ENCODE measurements around the gene KRTAP4-7.
"Not testable (repeated sequence)": the region's sequence is repeated elsewhere in the genome, so short reads cannot be mapped to it uniquely, and the experiment has no call there.

Gene KRTAP4-7

DNA sequence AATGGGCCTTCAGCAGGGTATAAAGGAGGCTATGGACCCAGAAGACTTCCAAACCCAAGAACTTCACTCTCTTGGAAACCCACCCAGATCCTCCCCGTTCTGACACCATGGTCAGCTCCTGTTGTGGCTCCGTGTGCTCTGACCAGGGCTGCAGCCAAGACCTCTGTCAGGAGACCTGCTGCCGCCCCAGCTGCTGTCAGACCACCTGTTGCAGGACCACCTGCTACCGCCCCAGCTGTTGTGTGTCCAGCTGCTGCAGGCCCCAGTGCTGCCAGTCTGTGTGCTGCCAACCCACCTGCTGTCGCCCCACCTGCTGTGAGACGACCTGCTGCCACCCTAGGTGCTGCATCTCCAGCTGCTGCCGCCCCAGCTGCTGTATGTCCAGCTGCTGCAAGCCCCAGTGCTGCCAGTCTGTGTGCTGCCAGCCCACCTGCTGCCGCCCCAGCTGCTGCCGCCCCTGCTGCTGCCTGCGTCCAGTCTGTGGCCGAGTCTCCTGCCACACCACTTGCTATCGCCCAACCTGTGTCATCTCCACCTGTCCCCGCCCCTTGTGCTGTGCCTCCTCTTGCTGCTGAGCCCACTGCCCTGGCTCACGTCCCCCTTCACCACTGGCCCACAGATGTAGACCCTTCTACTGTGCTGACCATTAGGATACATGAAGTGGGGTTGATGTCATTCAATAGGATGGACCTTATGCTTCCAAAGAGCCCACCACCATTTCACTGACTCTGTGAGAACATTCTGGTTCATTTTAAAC lies at the start of gene KRTAP4-7:
Gene KRTAP4-7 (plus strand): TSS at position 51 of the 757 bp plus-strand sequence. CDS start 57 bp downstream, at position 108.
- not testable (repeated sequence) for H3K4me3 ChIP-seq (ENCODE audit: low read depth, low read length); H3K27me3 ChIP-seq (ENCODE audit: control insufficient read depth, insufficient read depth, low read length); H3K36me3 ChIP-seq (ENCODE audit: control insufficient read depth, insufficient read depth, low read length); H3K9me3 ChIP-seq (ENCODE audit: control insufficient read depth, insufficient read depth, low read length); H3K9ac ChIP-seq (ENCODE audit: low read depth, low read length); H3K4me1 ChIP-seq (ENCODE audit: control insufficient read depth, insufficient read depth, low read length)

DNA sequence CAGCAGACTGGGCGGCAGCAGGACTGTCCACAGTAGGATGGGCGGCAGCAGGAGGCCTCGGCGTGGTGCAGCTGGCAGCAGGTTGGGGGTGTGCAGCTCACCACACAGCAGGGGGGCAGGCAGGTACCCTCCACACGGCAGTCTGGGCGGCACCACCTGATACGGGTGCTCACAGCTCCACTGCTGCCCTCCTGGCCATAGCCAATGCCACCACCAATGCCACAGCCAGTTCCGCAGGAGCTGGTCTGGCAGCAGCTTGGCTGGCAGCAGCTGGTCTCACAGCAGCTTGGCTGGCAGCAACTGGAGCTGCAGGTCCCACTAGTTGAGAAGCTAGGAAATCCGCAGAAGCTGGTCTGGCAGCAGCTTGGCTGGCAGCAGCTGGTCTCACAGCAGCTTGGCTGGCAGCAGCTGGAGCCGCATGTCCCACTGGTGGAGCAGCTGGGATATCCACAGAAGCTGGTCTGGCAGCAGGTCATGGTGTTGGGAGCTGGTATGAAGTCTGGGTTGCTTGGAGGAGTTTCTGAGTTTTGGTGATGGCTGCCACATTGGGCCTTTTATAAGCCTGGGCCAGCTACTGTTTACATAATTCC lies 49.5 kb upstream of the KRTAP4-7 start, which contains the start of gene KRTAP1-3:
Gene KRTAP1-3 (minus strand): TSS at position 529 of the 590 bp plus-strand sequence. CDS start 53 bp downstream, at position 476.
- H3K9me3 ChIP-seq (ENCODE audit: control insufficient read depth, insufficient read depth, low read length); H3K4me3 ChIP-seq (ENCODE audit: low read depth, low read length); H3K36me3 ChIP-seq (ENCODE audit: control insufficient read depth, insufficient read depth, low read length); H3K27me3 ChIP-seq (ENCODE audit: control insufficient read depth, insufficient read depth, low read length); H3K9ac ChIP-seq (ENCODE audit: low read depth, low read length): not testable (repeated sequence)
- peaks cover 10% of the 10 kb centered on the region for H3K4me1 ChIP-seq (ENCODE audit: control insufficient read depth, insufficient read depth, low read length)

DNA sequence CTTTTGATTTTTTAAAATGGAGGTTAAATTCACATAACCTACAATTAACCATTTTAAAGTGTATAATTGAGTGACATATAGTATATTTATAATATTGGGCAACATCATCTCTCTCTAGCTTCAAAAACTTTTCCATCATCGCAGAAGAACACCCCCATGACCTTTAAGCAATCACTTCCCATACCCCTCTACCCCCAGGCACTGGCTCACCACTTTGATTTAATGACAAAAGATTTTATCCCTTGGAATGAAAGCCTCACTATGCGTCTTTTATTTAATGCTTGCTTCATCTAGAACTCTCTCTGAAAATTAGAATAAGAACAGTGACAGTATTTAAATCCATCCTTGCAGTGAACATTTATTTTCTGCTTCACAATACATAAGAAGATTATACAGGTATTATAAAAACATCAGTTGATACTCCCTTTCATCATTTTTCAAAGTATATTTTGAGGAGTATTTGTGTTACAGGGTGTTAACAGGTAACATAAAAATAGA lies 46.0 kb upstream of the KRTAP4-7 start:
- Histone ChIP-seq H3K27me3 (ENCODE audit: control insufficient read depth, insufficient read depth, low read length) (no peaks in the 10 kb centered on the region), H3K36me3 (ENCODE audit: control insufficient read depth, insufficient read depth, low read length) (no peaks in the 10 kb centered on the region), H3K4me3 (ENCODE audit: low read depth, low read length) (no peak overlapping the region), H3K4me1 (ENCODE audit: control insufficient read depth, insufficient read depth, low read length) (peaks cover 11% of the 10 kb centered on the region), H3K9ac (ENCODE audit: low read depth, low read length) (no peak overlapping the region), H3K9me3 (ENCODE audit: control insufficient read depth, insufficient read depth, low read length) (no peaks in the 10 kb centered on the region)

DNA sequence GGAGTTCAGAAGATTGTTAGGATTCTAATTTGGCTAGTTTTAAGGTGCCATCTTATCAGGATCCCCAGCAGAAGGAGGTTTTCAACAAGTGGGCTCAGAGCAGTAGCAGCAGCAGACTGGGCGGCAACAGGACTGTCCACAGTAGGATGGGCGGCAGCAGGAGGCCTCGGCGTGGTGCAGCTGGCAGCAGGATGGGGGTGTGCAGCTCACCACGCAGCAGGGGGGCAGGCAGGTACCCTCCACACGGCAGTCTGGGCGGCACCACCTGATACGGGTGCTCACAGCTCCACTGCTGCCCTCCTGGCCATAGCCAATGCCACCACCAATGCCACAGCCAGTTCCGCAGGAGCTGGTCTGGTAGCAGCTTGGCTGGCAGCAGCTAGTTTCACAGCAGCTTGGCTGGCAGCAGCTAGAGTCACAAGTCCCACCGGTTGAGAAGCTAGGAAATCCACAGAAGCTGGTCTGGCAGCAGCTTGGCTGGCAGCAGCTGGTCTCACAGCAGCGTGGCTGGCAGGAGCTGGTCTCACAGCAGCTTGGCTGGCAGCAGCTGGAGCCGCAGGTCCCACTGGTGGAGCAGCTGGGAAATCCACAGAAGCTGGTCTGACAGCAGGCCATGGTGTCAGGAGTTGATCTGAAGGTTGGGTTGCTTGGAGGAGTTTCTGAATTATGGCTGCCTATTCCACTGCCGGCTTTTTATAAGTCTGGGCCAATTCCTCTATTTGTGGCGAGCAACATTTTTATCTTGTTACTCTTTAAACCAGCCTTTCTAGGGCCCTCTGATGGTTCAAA lies 43.0 kb upstream of the KRTAP4-7 start, which contains the start of gene KRTAP1-1:
Gene KRTAP1-1 (minus strand): TSS at position 668 of the 789 bp plus-strand sequence. CDS start 53 bp downstream, at position 615.
- H3K4me1 ChIP-seq (ENCODE audit: control insufficient read depth, insufficient read depth, low read length) = peaks cover 11% of the 10 kb centered on the region
- H3K36me3 ChIP-seq (ENCODE audit: control insufficient read depth, insufficient read depth, low read length); H3K4me3 ChIP-seq (ENCODE audit: low read depth, low read length); H3K27me3 ChIP-seq (ENCODE audit: control insufficient read depth, insufficient read depth, low read length); H3K9ac ChIP-seq (ENCODE audit: low read depth, low read length); H3K9me3 ChIP-seq (ENCODE audit: control insufficient read depth, insufficient read depth, low read length): not testable (repeated sequence)

DNA sequence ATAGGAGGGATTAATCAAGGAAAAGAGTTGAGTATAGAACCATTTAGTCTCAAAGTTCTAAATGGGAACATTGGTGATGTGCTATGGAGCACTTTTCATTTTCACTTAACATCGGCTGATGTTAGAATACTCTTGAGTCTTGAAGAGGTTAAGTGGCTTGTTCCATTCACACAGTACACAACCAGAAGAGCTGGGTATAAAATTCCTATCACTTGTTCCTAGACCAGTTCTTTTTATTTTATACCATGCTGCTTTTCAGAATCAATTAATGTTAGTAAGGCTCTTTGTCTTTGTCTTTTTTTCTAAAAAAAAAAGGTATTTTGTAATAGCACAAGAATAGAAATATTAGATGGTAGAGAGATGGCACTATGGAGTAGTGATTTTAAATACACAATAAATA lies 41.0 kb upstream of the KRTAP4-7 start:
- Histone ChIP-seq H3K9me3 (ENCODE audit: control insufficient read depth, insufficient read depth, low read length) (no peaks in the 10 kb centered on the region), H3K9ac (ENCODE audit: low read depth, low read length) (no peak overlapping the region), H3K36me3 (ENCODE audit: control insufficient read depth, insufficient read depth, low read length) (no peaks in the 10 kb centered on the region), H3K4me1 (ENCODE audit: control insufficient read depth, insufficient read depth, low read length) (peaks cover 11% of the 10 kb centered on the region), H3K4me3 (ENCODE audit: low read depth, low read length) (no peak overlapping the region), H3K27me3 (ENCODE audit: control insufficient read depth, insufficient read depth, low read length) (no peaks in the 10 kb centered on the region)

DNA sequence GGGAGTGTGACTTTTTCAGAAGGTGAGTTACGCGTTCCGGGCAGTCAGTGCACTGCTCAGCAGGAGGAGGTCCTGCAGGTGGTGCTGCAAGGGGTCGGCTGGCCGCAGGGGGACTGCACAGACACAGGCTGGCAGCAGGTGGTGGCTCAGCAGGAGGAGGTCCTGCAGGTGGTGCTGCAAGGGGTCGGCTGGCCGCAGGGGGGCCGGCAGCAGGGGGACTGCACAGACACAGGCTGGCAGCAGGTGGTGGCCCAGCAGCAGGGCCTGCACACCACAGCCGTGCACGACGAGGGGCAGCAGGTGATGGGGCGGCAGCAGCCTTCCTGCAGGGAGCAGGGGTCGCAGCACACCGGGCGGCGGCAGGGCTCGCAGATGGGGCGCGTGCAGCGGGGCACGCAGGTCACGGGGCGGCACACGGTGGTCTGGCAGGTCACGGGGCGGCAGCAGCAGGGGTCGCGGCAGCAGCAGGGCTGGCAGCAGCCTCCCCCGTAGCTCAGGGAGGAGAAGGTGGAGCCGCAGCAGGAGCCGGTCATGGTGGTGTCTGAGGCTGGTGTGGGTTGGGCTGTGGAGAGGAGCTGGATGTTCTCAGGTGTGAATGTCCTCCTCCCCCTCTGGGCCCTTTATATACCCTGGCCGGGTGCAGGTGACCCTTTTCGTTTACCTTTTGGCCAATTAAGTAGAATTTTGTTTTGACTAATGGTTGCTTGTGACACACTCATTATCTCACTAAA lies 37.0 kb upstream of the KRTAP4-7 start, which contains the start of gene KRTAP2-1:
Gene KRTAP2-1 (minus strand): TSS at position 582 of the 731 bp plus-strand sequence. CDS start 49 bp downstream, at position 533.
- H3K9me3 ChIP-seq (ENCODE audit: control insufficient read depth, insufficient read depth, low read length); H3K4me1 ChIP-seq (ENCODE audit: control insufficient read depth, insufficient read depth, low read length); H3K27me3 ChIP-seq (ENCODE audit: control insufficient read depth, insufficient read depth, low read length); H3K9ac ChIP-seq (ENCODE audit: low read depth, low read length); H3K36me3 ChIP-seq (ENCODE audit: control insufficient read depth, insufficient read depth, low read length); H3K4me3 ChIP-seq (ENCODE audit: low read depth, low read length): not testable (repeated sequence)

DNA sequence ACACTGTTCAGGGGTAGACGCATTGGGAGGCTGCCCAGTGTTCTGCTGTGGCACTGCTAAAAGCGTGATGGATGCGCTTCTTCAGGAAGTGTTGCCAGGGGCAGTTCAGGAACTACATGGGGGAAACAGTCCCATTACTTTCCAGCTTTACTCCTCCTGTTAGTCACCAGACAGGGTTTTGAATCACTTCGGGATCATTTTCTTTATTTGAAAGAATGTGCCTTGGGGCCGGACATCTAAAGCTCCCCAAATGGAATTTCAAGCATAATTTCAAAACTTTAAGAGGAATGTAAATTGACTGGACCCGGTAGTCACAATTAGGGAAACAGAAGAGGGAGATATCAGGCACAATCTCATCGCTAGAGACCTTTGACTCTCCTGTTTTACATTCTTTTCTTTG lies 35.5 kb upstream of the KRTAP4-7 start:
- Histone ChIP-seq H3K9ac (ENCODE audit: low read depth, low read length) (no peak overlapping the region), H3K4me3 (ENCODE audit: low read depth, low read length) (no peak overlapping the region)

DNA sequence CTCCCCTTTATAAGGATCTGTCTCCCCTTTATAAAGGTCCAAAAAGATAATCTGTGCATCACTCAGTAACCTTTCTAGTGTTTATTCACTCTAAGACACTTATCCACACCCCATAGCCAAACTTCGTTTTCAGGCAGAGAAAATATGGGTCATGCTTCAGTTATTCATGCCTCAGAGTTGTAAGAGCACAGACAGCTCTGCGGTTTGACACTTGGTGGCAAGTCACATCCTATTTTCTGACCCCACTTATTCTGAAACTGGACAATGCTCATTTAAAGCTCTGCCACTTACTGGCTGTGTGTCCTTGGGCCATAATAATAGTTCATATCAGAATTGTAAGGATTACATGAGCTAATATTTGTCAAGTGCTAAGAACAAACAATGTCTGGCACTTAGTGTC lies 34.8 kb upstream of the KRTAP4-7 start:
- Histone ChIP-seq H3K36me3 (ENCODE audit: control insufficient read depth, insufficient read depth, low read length) (no peaks in the 10 kb centered on the region), H3K9ac (ENCODE audit: low read depth, low read length) (no peak overlapping the region), H3K4me1 (ENCODE audit: control insufficient read depth, insufficient read depth, low read length) (no peaks in the 10 kb centered on the region), H3K9me3 (ENCODE audit: control insufficient read depth, insufficient read depth, low read length) (no peaks in the 10 kb centered on the region), H3K27me3 (ENCODE audit: control insufficient read depth, insufficient read depth, low read length) (no peaks in the 10 kb centered on the region), H3K4me3 (ENCODE audit: low read depth, low read length) (no peak overlapping the region)

More for the DNA sequence above, 35.5 kb upstream of the KRTAP4-7 start:
- H3K27me3 ChIP-seq (ENCODE audit: control insufficient read depth, insufficient read depth, low read length) = no peaks in the 10 kb centered on the region
- no peaks in the 10 kb centered on the region for H3K36me3 ChIP-seq (ENCODE audit: control insufficient read depth, insufficient read depth, low read length)
- no peaks in the 10 kb centered on the region for H3K4me1 ChIP-seq (ENCODE audit: control insufficient read depth, insufficient read depth, low read length)
- no peaks in the 10 kb centered on the region for H3K9me3 ChIP-seq (ENCODE audit: control insufficient read depth, insufficient read depth, low read length)

DNA sequence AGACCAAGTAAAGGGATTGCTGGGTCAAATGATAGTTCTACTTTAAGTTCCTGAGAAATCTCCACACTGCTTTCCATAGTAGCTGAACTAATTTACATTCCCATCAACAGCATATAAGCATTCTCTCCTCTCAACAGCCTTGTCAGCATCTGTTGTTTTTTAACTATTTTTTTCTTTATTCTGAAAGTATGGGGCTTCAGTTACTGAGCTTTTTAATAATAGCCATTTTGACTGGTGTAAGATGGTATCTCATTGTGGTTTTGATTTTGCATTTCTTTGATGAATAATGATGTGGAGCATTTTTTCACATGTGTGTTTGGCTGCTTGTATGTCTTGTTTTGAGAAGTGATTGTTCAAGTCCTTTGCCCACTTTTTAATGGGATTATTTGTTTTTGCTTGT lies 31.4 kb upstream of the KRTAP4-7 start:
- Histone ChIP-seq H3K36me3 (ENCODE audit: control insufficient read depth, insufficient read depth, low read length) (no peaks in the 10 kb centered on the region), H3K4me3 (ENCODE audit: low read depth, low read length) (no peak overlapping the region), H3K27me3 (ENCODE audit: control insufficient read depth, insufficient read depth, low read length) (no peaks in the 10 kb centered on the region), H3K9me3 (ENCODE audit: control insufficient read depth, insufficient read depth, low read length) (no peaks in the 10 kb centered on the region), H3K4me1 (ENCODE audit: control insufficient read depth, insufficient read depth, low read length) (no peaks in the 10 kb centered on the region), H3K9ac (ENCODE audit: low read depth, low read length) (no peak overlapping the region)

DNA sequence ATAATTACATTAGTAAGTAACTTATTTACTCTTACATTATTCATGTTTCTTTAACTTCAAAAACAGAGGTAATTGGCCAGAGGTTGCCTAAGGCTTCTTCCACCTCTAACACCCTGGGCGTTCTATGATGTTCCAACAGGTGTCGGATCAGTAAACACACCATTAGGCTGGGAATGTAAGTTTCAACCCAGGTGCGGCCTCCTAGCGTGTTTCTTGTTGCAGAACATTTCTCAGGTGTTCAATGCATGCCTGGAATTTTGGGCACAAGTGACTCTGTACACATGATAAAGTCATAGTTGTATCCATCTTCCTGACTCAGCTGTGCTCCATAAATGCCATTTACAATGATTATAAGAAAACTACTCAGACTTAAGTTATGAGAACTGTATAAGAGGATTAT lies 29.9 kb upstream of the KRTAP4-7 start:
- no peaks in the 10 kb centered on the region for H3K4me1 ChIP-seq (ENCODE audit: control insufficient read depth, insufficient read depth, low read length)
- H3K36me3 ChIP-seq (ENCODE audit: control insufficient read depth, insufficient read depth, low read length) = no peaks in the 10 kb centered on the region
- H3K9me3 ChIP-seq (ENCODE audit: control insufficient read depth, insufficient read depth, low read length) = no peaks in the 10 kb centered on the region
- H3K27me3 ChIP-seq (ENCODE audit: control insufficient read depth, insufficient read depth, low read length) = no peaks in the 10 kb centered on the region
- no peak overlapping the region for H3K4me3 ChIP-seq (ENCODE audit: low read depth, low read length)
- H3K9ac ChIP-seq (ENCODE audit: low read depth, low read length) = no peak overlapping the region

DNA sequence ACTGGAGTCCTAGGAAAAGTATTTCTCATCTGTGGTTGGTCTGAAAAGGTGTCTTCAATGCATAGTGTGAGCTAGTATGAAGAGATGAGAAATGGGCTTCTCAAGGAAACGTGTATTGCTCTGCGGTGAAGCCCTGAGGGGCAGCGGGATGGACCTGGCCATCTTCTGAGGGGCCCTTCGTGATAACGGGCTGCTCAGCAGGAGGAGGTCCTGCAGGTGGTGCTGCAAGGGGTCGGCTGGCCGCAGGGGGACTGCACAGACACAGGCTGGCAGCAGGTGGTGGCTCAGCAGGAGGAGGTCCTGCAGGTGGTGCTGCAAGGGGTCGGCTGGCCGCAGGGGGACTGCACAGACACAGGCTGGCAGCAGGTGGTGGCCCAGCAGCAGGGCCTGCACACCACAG lies 29.4 kb upstream of the KRTAP4-7 start:
- not testable (repeated sequence) for H3K4me3 ChIP-seq (ENCODE audit: low read depth, low read length); H3K36me3 ChIP-seq (ENCODE audit: control insufficient read depth, insufficient read depth, low read length); H3K4me1 ChIP-seq (ENCODE audit: control insufficient read depth, insufficient read depth, low read length); H3K9ac ChIP-seq (ENCODE audit: low read depth, low read length); H3K9me3 ChIP-seq (ENCODE audit: control insufficient read depth, insufficient read depth, low read length); H3K27me3 ChIP-seq (ENCODE audit: control insufficient read depth, insufficient read depth, low read length)
